ENCODE results near the gene GPATCH8.
"Not testable (repeated sequence)": the region's sequence is repeated elsewhere in the genome, so short reads cannot be mapped to it uniquely, and the experiment has no call there.

The GPATCH8 gene

GRCh38 chr17:44397479-44398440 is 105.4 kb downstream of the GPATCH8 start:
- TF ChIP-seq, protein P1, sequence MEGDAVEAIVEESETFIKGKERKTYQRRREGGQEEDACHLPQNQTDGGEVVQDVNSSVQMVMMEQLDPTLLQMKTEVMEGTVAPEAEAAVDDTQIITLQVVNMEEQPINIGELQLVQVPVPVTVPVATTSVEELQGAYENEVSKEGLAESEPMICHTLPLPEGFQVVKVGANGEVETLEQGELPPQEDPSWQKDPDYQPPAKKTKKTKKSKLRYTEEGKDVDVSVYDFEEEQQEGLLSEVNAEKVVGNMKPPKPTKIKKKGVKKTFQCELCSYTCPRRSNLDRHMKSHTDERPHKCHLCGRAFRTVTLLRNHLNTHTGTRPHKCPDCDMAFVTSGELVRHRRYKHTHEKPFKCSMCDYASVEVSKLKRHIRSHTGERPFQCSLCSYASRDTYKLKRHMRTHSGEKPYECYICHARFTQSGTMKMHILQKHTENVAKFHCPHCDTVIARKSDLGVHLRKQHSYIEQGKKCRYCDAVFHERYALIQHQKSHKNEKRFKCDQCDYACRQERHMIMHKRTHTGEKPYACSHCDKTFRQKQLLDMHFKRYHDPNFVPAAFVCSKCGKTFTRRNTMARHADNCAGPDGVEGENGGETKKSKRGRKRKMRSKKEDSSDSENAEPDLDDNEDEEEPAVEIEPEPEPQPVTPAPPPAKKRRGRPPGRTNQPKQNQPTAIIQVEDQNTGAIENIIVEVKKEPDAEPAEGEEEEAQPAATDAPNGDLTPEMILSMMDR (conservative IDR thresholded peaks at IDR 0.05; ENCODE audit: low read depth, low read length), result no peak
- Histone ChIP-seq H3K27ac (no peak overlapping the region), H3K4me2 (no peak overlapping the region), H3K4me1 (ENCODE audit: low read depth, poor library complexity, severe bottlenecking) (peaks cover 25% of the 10 kb centered on the region), H3K27me3 (ENCODE audit: insufficient read depth, low read depth) (no peaks in the 10 kb centered on the region), H3K4me3 (IDR thresholded peaks at IDR 0.05; ENCODE audit: insufficient read depth, low read depth, low read length) (no peak overlapping the region), H3K36me3 (ENCODE audit: insufficient read depth) (no peaks in the 10 kb centered on the region; the same call in 1 of the 2 replicates), H4K20me1 (ENCODE audit: insufficient read depth) (no peaks in the 10 kb centered on the region), H3K9ac (no peak overlapping the region), H2AFZ (ENCODE audit: low read depth) (no peak overlapping the region), H3K79me2 (ENCODE audit: insufficient read depth, low read depth) (no peaks in the 10 kb centered on the region)

- Histone ChIP-seq H3K4me2 (no peak overlapping the region), H2AFZ (ENCODE audit: low read depth) (no peak overlapping the region), H3K4me1 (ENCODE audit: low read depth, poor library complexity, severe bottlenecking) (peaks cover 17% of the 10 kb centered on the region), H3K36me3 (ENCODE audit: insufficient read depth) (no peaks in the 10 kb centered on the region; the same call in 1 of the 2 replicates), H3K27ac (no peak overlapping the region), H4K20me1 (ENCODE audit: insufficient read depth) (no peaks in the 10 kb centered on the region), H3K4me3 (IDR thresholded peaks at IDR 0.05; ENCODE audit: insufficient read depth, low read depth, low read length) (no peak overlapping the region), H3K79me2 (ENCODE audit: insufficient read depth, low read depth) (no peaks in the 10 kb centered on the region), H3K27me3 (ENCODE audit: insufficient read depth, low read depth) (no peaks in the 10 kb centered on the region), H3K9ac (no peak overlapping the region)
- TF ChIP-seq, protein P1 (conservative IDR thresholded peaks at IDR 0.05; ENCODE audit: low read depth, low read length), result no peak
Measured at GRCh38 chr17:44396946-44397345, 106.3 kb downstream of the GPATCH8 start.

DNA sequence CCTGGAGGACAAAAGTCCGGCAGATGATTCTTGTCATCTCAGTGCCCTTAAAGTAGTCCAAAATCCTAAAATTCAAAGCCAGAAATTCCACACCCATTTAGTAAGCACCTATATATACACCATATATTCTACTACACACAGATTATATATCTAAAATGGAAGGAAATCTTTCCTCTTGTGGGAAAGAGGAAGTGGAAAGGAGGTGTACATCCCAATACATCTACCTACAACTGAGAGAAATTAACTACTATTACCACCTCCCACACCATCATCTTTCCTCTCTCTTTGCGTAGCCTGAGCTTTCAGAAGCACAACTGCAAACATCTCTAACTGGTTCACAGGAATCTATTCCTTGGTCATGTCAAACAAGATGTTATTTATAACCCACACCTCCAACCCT is 108.4 kb downstream of the GPATCH8 start:
- H3K27ac ChIP-seq, result no peak overlapping the region
- no peak overlapping the region for H3K4me3 ChIP-seq (IDR thresholded peaks at IDR 0.05; ENCODE audit: insufficient read depth, low read depth, low read length)
- H3K27me3 ChIP-seq (ENCODE audit: insufficient read depth, low read depth), result no peaks in the 10 kb centered on the region
- no peak overlapping the region for H3K4me2 ChIP-seq
- H3K79me2 ChIP-seq (ENCODE audit: insufficient read depth, low read depth), result no peaks in the 10 kb centered on the region
- no peaks in the 10 kb centered on the region; the same call in 1 of the 2 replicates for H3K36me3 ChIP-seq (ENCODE audit: insufficient read depth)
- H2AFZ ChIP-seq (ENCODE audit: low read depth), result no peak overlapping the region
- no peaks in the 10 kb centered on the region for H3K4me1 ChIP-seq (ENCODE audit: low read depth, poor library complexity, severe bottlenecking)
- TF ChIP-seq, protein P1 (conservative IDR thresholded peaks at IDR 0.05; ENCODE audit: low read depth, low read length), result no peak
- H4K20me1 ChIP-seq (ENCODE audit: insufficient read depth), result no peaks in the 10 kb centered on the region
- H3K9ac ChIP-seq, result no peak overlapping the region

GRCh38 chr17:44394112-44394511 is 109.1 kb downstream of the GPATCH8 start:
- H3K27ac ChIP-seq, result not testable (repeated sequence)

More at GRCh38 chr17:44394112-44394511, 109.1 kb downstream of the GPATCH8 start:
- H3K36me3 ChIP-seq (ENCODE audit: insufficient read depth); H2AFZ ChIP-seq (ENCODE audit: low read depth); H3K79me2 ChIP-seq (ENCODE audit: insufficient read depth, low read depth); H3K4me2 ChIP-seq; H3K4me3 ChIP-seq (IDR thresholded peaks at IDR 0.05; ENCODE audit: insufficient read depth, low read depth, low read length); H3K27me3 ChIP-seq (ENCODE audit: insufficient read depth, low read depth); H3K9ac ChIP-seq; H3K4me1 ChIP-seq (ENCODE audit: low read depth, poor library complexity, severe bottlenecking); H4K20me1 ChIP-seq (ENCODE audit: insufficient read depth): not testable (repeated sequence)
